Neural cell (in vitro differentiated cells): ENCODE results near the gene TCF20. TPM values are rescaled to one million over a fixed set of nuclear protein-coding genes. Genes with fewer than 3 reads are reported as not detected.

Source experiments
- H2AFZ ChIP-seq: fragments of 200-600, 300-800 bp; sonication (generic), shearing (Covaris generic); 2 replicates; pipeline ENCODE4 v1.6.0; 2014; ENCODE audit warnings: low read depth, mild to moderate bottlenecking, antibody characterized with exemption, low read length, moderate library complexity
- H3F3A ChIP-seq: fragments of 200-600 bp; shearing (Covaris generic); 2 replicates; pipeline ENCODE4 v1.6.1; 2016; ENCODE audit warnings: mild to moderate bottlenecking, moderate library complexity, mixed read lengths, antibody characterized with exemption, low read length; ENCODE audit not compliant: insufficient read depth, poor library complexity, severe bottlenecking
- H3K27ac ChIP-seq: fragments of 200-600, 300-800 bp; sonication (generic), shearing (Covaris generic); 2 replicates; pipeline ENCODE4 v1.5.1; 2014; ENCODE audit warnings: mild to moderate bottlenecking, low read length, moderate library complexity
- H3K27me3 ChIP-seq: fragments of 300-800, 200-600 bp; sonication (generic), shearing (Covaris generic); 2 replicates; pipeline ENCODE4 v1.6.0; 2014; ENCODE audit warnings: mild to moderate bottlenecking, low read depth, low read length, moderate library complexity; ENCODE audit not compliant: insufficient read depth
- H3K36me3 ChIP-seq: fragments of 300-800, 200-600 bp; sonication (generic), shearing (Covaris generic); 2 replicates; pipeline ENCODE4 v1.5.1; 2014; ENCODE audit warnings: mild to moderate bottlenecking, antibody characterized with exemption, low read length, moderate library complexity; ENCODE audit not compliant: insufficient read depth
- H3K4me2 ChIP-seq: fragments of 300-800, 200-600 bp; sonication (generic), shearing (Covaris generic); 2 replicates; pipeline ENCODE4 v1.6.0; 2014; ENCODE audit warnings: mild to moderate bottlenecking, low read length
- H3K4me3 ChIP-seq: fragments of 300-800, 200-600 bp; sonication (generic), shearing (Covaris generic); 2 replicates; pipeline ENCODE4 v1.5.1; 2014; ENCODE audit warnings: mild to moderate bottlenecking, low read length, moderate library complexity
- H3K79me2 ChIP-seq: fragments of 200-600 bp; shearing (Covaris generic); replicated peaks from 2 replicates; pipeline ENCODE4 v1.6.0; 2014; ENCODE audit warnings: mild to moderate bottlenecking, low read length, moderate library complexity; ENCODE audit not compliant: insufficient read depth
- H3K9ac ChIP-seq: fragments of 300-800, 200-600 bp; sonication (generic), shearing (Covaris generic); 2 replicates; pipeline ENCODE4 v1.6.1; 2016; ENCODE audit warnings: mild to moderate bottlenecking, low read length, mixed read lengths
- H3K9me2 ChIP-seq: fragments of 200-600 bp; shearing (Covaris generic); 2 replicates; pipeline ENCODE4 v1.6.1; 2016; ENCODE audit warnings: mild to moderate bottlenecking, low read length, mixed read lengths; ENCODE audit not compliant: insufficient read depth
- H3K9me3 ChIP-seq: fragments of 200-600, 300-800 bp; sonication (generic), shearing (Covaris generic); 2 replicates; pipeline ENCODE4 v1.6.1; 2016; ENCODE audit warnings: mild to moderate bottlenecking, mixed run types, low read length, moderate library complexity, mixed read lengths
- H4K20me1 ChIP-seq: fragments of 200-600 bp; shearing (Covaris generic); 2 replicates; pipeline ENCODE4 v1.6.1; 2016; ENCODE audit warnings: mild to moderate bottlenecking, mixed run types; ENCODE audit not compliant: insufficient read depth
- EP300 ChIP-seq: fragments of 450-650 bp; conservative IDR thresholded peaks from 2 replicates; pipeline ENCODE4 v1.6.1; 2014; ENCODE audit warnings: antibody characterized with exemption, mild to moderate bottlenecking, moderate library complexity; ENCODE audit not compliant: poor library complexity, severe bottlenecking
- EZH2 ChIP-seq: fragments of 200-600, 300-800 bp; shearing (Covaris generic), sonication (generic); IDR thresholded peaks from 2 replicates; pipeline ENCODE4 v1.6.1; 2014; ENCODE audit warnings: antibody characterized with exemption, low read length, borderline replicate concordance, mild to moderate bottlenecking; ENCODE audit not compliant: insufficient read depth, poor library complexity, severe bottlenecking
- MXI1 ChIP-seq: fragments of 450-650 bp; conservative IDR thresholded peaks from 2 replicates; pipeline ENCODE4 v1.6.1; 2014; ENCODE audit warnings: antibody characterized with exemption, mild to moderate bottlenecking; ENCODE audit not compliant: poor library complexity, severe bottlenecking
- POLR2AphosphoS5 ChIP-seq: IDR thresholded peaks from 2 replicates; pipeline ENCODE4 v1.6.1; 2012
- RAD21 ChIP-seq: fragments of 450-650 bp; conservative IDR thresholded peaks from 2 replicates; pipeline ENCODE4 v1.6.1; 2014; ENCODE audit warnings: antibody characterized with exemption, mild to moderate bottlenecking, moderate library complexity
- SMC3 ChIP-seq: fragments of 450-650 bp; conservative IDR thresholded peaks from 2 replicates; pipeline ENCODE4 v1.6.1; 2014; ENCODE audit warnings: antibody characterized with exemption, mild to moderate bottlenecking, moderate library complexity; ENCODE audit not compliant: poor library complexity
- TAF1 ChIP-seq: IDR thresholded peaks from 2 replicates; pipeline ENCODE4 v1.6.1; 2012; ENCODE audit warnings: low read depth
- polyA plus RNA-seq: library from polyadenylated mRNA; depleted of rRNA; stranded (reverse); fragments of >200 nt; gene quantifications from 2 replicates; pipeline ENCODE4 v1.2.3, GENCODE V29; 2014
- TF ChIP-seq, protein P1 (sequence below): fragments of 450-650 bp; IDR thresholded peaks from 2 replicates; pipeline ENCODE4 v1.5.1; 2014; ENCODE audit warnings: antibody characterized with exemption, mild to moderate bottlenecking, moderate library complexity; ENCODE audit not compliant: poor library complexity, severe bottlenecking
- TF ChIP-seq, protein P2 (sequence below): IDR thresholded peaks from 2 replicates; pipeline ENCODE4 v1.6.1; 2012; ENCODE audit warnings: borderline replicate concordance

TCF20 gene
- polyA plus RNA-seq, 1 donor from 2014 or later, result 21.9 TPM

DNA sequence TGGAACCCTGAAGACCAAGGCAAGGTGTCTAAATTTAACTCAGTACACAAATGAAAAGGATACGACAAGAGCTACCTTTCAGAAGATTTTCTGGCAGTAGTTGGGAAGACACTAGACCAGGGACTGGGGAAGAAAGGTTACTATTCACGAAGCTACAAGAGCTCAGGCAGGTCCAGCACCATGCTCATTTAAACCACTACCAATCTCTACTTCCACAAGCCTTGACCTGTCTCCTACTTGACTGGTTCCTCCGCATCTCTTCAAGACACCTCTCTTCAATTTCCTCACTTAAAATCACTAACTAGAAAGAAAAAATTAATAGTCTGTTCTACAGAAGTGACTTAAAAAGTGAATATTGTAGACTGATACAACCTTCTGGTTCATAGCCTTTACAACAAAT, 22.9 kb downstream of the TCF20 start:
- H3K27me3 ChIP-seq, result no peaks in the 10 kb centered on the region
- H2AFZ ChIP-seq, result no peak overlapping the region
- no peak overlapping the region for H3K4me3 ChIP-seq
- no peaks in the 10 kb centered on the region for H4K20me1 ChIP-seq
- no peaks in the 10 kb centered on the region for H3K9me2 ChIP-seq
- peaks cover 31% of the 10 kb centered on the region for H3K79me2 ChIP-seq
- no peak overlapping the region for H3K9ac ChIP-seq
- H3F3A ChIP-seq, result no peaks in the 10 kb centered on the region
- TF ChIP-seq SMC3, result no peak
- TF ChIP-seq, protein P1, sequence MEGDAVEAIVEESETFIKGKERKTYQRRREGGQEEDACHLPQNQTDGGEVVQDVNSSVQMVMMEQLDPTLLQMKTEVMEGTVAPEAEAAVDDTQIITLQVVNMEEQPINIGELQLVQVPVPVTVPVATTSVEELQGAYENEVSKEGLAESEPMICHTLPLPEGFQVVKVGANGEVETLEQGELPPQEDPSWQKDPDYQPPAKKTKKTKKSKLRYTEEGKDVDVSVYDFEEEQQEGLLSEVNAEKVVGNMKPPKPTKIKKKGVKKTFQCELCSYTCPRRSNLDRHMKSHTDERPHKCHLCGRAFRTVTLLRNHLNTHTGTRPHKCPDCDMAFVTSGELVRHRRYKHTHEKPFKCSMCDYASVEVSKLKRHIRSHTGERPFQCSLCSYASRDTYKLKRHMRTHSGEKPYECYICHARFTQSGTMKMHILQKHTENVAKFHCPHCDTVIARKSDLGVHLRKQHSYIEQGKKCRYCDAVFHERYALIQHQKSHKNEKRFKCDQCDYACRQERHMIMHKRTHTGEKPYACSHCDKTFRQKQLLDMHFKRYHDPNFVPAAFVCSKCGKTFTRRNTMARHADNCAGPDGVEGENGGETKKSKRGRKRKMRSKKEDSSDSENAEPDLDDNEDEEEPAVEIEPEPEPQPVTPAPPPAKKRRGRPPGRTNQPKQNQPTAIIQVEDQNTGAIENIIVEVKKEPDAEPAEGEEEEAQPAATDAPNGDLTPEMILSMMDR, result no peak
- no peak for TF ChIP-seq MXI1
- no peak for TF ChIP-seq TAF1
- TF ChIP-seq EP300, result no peak
- H3K27ac ChIP-seq, result no peak overlapping the region
- H3K4me2 ChIP-seq, result no peak overlapping the region
- H3K36me3 ChIP-seq, result peaks cover 11% of the 10 kb centered on the region
- H3K9me3 ChIP-seq, result no peaks in the 10 kb centered on the region

DNA sequence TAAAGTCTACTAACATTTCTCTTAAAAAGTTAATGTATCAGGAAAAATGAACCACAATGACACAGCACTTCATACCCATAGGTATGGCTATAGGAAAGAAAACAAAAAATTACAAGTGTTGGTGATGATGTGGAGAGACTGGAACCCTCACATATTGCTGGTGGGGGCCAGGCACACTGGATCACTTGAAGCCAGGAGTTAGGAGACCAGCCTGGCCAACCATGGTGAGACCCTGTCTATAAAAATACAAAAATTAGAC, 26.7 kb downstream of the TCF20 start:
- H2AFZ ChIP-seq, result no peak overlapping the region
- no peaks in the 10 kb centered on the region for H4K20me1 ChIP-seq
- H3K9me2 ChIP-seq, result no peaks in the 10 kb centered on the region
- H3K4me2 ChIP-seq, result no peak overlapping the region
- no peak overlapping the region for H3K27ac ChIP-seq
- no peaks in the 10 kb centered on the region for H3K9me3 ChIP-seq
- TF ChIP-seq RAD21 (no peak), MXI1 (no peak), SMC3 (no peak), EZH2 (no peak), TAF1 (no peak), POLR2AphosphoS5 (no peak), EP300 (no peak)
- TF ChIP-seq, protein P2, sequence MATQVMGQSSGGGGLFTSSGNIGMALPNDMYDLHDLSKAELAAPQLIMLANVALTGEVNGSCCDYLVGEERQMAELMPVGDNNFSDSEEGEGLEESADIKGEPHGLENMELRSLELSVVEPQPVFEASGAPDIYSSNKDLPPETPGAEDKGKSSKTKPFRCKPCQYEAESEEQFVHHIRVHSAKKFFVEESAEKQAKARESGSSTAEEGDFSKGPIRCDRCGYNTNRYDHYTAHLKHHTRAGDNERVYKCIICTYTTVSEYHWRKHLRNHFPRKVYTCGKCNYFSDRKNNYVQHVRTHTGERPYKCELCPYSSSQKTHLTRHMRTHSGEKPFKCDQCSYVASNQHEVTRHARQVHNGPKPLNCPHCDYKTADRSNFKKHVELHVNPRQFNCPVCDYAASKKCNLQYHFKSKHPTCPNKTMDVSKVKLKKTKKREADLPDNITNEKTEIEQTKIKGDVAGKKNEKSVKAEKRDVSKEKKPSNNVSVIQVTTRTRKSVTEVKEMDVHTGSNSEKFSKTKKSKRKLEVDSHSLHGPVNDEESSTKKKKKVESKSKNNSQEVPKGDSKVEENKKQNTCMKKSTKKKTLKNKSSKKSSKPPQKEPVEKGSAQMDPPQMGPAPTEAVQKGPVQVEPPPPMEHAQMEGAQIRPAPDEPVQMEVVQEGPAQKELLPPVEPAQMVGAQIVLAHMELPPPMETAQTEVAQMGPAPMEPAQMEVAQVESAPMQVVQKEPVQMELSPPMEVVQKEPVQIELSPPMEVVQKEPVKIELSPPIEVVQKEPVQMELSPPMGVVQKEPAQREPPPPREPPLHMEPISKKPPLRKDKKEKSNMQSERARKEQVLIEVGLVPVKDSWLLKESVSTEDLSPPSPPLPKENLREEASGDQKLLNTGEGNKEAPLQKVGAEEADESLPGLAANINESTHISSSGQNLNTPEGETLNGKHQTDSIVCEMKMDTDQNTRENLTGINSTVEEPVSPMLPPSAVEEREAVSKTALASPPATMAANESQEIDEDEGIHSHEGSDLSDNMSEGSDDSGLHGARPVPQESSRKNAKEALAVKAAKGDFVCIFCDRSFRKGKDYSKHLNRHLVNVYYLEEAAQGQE, result no peak
- TF ChIP-seq, protein P1, result no peak
- no peaks in the 10 kb centered on the region for H3F3A ChIP-seq
- peaks cover 11% of the 10 kb centered on the region for H3K36me3 ChIP-seq
- no peak overlapping the region for H3K9ac ChIP-seq
- H3K79me2 ChIP-seq, result peaks cover 46% of the 10 kb centered on the region
- no peaks in the 10 kb centered on the region for H3K27me3 ChIP-seq
- no peak overlapping the region for H3K4me3 ChIP-seq
